Activated T-helper 9 cell treated with anti-CD3 and anti-CD28 coated beads, Interleukin-2, amount 50 U/mL, for 16 hours (primary cell): ENCODE measurements around the gene MID1.

Experiments
- DNase-seq: peaks from one replicate; pipeline ENCODE4 v3.0.0-alpha.2; 2020; ENCODE audit warnings: low read depth

MID1 gene

GRCh38 chrX:10576777-10577447 lies 43.5 kb downstream of the MID1 start:
- DNase-seq, result no peak

DNA sequence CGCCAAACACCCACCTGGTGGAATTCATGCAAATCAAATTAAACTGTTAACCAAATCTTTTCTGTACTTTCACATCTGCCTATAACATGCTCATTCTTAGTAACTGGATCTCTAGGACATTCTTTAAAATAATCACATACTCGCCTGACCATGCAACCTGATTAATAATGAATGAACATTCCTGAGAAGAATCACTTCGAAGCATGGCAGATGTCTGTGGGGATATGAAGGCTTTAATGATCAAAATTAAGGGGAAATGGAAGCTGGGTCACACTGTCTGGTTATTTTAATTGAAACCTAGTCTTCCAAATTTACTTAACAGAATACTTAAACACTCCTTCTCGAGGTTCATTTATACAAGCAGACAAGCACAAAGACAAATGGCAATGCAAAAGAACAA lies 44.2 kb downstream of the MID1 start:
- no peak for DNase-seq

DNA sequence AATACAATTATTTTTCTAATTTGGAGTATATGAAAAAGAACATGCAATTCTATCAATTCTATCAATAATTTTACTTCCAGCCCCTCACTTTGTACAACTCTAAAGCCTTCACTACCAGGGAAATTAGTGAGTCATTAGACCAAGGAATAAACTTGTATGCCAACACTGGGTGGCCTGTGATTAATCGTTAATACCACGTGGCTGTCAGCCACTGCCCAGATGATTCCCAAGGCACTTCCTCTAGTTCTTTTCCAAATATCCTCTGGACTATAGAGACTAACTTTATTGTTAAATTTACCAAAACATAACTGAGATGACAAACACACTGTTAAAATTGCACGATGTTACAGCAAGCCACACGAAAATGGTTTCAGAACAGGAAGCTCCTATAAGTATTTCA lies 45.7 kb downstream of the MID1 start:
- DNase-seq, result no peak

- no peak for DNase-seq
These were observed 49.1 kb downstream of the MID1 start for GRCh38 chrX:10571260-10571659.

DNA sequence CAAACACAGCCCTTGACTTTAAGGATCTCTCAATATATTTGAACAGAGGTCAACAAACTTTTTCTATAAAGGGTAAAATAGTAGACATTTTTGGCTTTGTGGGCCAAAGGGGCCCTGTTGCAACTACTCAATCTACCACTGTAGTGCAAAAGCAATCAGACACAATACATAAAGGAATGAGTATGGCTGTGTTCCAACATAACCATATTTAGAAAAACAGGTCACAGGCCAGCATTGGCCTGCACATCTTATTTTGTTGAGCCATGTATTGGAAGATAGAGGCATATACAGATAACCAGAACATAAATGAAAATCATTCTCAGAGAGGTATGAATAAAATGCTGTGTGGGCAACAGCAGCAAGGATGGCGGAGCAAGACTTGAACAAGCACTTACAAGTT lies 49.8 kb downstream of the MID1 start:
- no peak for DNase-seq

DNA sequence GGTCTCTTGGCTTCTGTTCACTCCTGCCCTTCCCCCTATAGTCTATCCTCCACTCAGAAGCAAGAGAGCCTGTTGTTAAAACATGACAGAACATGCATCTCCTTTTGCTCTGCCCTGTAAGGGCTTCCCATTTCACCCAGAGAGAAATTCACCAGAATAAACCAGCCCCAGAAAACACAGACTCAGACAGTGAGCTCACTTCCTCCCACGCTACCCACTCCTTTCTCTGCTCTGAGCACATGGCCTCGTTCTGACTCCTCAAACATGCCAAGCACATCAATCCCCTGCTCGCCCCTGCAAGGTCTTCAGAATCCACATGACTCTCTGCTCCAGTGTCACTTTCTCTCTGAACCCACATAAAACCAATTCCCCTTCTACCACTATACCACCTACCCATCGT lies 50.4 kb downstream of the MID1 start:
- no peak for DNase-seq

DNA sequence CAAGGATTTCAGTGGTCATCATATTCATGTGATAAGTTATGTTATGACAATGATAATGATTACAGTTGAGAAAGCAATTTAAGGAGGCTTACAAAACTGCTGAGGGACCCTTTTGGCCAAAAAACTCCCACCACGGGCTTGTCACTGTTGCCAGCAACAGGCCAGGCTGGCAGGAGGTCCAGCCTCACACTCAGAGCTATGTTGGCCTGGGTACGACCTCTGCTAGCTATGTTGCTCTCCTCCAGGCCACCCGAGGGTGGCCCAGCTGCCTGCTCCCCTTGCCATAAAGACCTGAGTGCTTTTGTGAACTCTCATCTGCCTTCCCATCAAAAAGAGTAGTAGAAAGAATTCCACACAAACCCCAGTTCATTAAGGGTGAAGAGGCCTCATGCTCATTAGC lies 52.0 kb downstream of the MID1 start:
- no peak for DNase-seq

DNA sequence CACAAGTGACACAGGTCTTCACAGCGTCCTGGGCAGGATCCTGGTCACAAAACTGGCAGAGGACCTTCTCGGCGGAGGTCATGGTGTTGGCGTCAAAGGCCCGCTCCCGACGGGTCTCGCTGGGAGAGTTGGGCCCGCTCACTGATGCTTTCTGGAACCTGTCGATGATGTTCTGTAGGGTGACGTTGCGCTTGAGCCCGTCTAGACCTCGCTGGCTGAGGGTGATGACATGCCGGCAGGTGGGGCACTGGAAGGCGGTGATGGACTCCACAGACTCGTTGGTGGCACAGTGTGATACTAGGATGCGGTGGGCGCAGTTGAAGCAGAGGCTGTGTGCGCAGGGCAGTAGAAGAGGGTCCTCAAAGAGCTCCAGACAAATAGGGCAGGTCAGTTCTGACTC lies 53.2 kb downstream of the MID1 start:
- DNase-seq, result no peak

- DNase-seq, result no peak
These were observed 53.7 kb downstream of the MID1 start for GRCh38 chrX:10566716-10567097.

GRCh38 chrX:10564484-10564883 lies 55.9 kb downstream of the MID1 start:
- DNase-seq, result no peak

DNA sequence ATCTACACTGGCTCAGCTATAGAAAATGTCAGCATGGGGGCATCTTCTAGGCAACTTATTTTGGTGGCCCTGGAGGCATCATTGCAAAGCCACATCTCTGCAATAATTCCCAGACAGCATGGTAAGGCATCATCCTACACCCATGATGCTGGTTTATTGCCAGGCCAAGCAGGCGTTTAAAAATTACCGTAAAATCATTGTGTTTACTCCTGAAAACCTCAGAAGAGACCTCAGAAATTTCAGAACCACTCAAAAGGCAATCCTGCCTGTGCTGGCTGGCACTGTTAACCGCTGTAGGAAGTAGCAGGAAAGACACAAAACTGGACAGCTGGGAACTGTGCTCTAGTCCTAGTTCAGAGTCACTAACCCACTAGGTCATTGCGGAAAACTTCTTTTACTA lies 63.2 kb downstream of the MID1 start:
- no peak for DNase-seq

GRCh38 chrX:10556405-10556804 lies 64.0 kb downstream of the MID1 start:
- no peak for DNase-seq

DNA sequence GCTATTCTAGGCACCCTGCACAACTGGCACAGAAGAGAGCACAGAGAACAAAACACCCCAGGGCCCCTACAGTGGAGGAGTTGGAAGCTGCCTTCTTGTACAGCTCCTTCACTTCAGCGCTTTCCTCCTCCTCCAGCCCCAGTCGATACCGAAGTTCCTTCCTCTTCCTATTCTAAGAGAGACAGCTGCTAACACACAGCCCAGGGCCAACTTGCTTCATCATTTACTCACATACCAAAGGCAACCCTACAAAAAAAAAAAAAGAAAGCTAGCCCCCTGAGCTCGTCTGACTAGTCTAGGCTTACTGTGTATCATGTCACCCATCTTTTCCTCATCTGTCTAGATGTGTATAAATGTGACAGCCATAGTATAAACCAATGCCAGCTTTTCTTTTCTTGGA lies 64.5 kb downstream of the MID1 start:
- no peak for DNase-seq

GRCh38 chrX:10554612-10555270 lies 65.6 kb downstream of the MID1 start:
- no peak for DNase-seq

DNA sequence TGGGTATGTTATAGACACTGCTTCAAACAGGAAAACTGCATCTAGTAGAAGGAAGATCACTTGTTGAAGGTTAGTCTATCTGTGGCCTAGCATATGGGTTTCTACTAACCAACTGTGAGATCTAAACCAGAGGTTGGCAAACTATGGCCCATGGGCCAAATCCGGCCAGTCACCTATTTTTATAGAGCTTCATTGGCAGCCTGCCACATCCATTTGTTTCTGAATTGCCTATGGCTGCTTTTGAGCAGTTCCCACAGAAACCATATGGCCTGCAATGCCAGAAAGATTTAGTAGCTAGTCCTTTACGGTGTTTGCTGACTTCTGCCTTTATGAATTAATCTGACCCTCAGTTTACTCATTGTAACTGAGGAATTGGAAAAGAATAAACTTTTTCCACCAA lies 71.1 kb downstream of the MID1 start:
- DNase-seq, result no peak

DNA sequence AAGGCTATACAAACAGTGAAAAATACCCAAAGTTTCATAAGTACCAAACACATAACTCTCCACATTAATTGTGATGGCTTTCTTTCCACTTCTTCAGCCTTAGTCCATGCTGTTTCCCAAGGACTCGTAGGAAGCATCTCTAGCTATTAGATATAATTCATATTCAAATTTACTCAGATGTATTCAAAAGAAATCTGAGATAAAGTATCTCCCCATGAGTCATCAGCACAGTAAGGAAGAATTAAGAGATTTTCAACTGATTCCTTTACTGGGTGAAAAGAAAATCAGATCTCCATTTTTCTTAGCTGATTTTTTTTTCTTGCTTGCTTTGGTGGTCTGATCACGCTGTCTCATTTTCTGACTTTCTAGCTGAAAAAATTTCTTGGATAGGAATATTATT lies 71.7 kb downstream of the MID1 start:
- DNase-seq, result no peak

- DNase-seq, result no peak
These were observed 74.5 kb downstream of the MID1 start for GRCh38 chrX:10545882-10546281.

DNA sequence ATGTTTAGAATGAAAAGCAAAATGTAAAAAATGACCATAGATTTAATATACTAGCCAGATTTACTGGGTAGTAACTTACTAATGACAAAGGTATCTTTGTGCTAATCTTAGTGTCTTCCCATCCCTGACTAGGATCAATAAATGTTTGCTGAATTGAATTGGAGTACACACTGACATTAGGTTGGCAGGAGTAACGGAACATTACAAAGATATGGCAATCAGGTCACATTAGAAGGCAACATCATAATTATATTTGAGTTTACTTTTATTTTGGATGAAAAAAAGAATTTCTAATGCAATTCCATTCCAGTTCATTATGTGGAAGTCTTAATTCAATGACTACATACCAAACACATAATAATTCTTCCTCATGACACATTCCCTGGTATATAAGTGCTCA lies 77.8 kb downstream of the MID1 start:
- DNase-seq, result no peak

GRCh38 chrX:10538831-10539230 lies 81.6 kb downstream of the MID1 start:
- DNase-seq, result no peak

- DNase-seq, result no peak
These were observed 83.1 kb downstream of the MID1 start for GRCh38 chrX:10537308-10537707.

GRCh38 chrX:10536744-10537143 lies 83.6 kb downstream of the MID1 start:
- no peak for DNase-seq

DNA sequence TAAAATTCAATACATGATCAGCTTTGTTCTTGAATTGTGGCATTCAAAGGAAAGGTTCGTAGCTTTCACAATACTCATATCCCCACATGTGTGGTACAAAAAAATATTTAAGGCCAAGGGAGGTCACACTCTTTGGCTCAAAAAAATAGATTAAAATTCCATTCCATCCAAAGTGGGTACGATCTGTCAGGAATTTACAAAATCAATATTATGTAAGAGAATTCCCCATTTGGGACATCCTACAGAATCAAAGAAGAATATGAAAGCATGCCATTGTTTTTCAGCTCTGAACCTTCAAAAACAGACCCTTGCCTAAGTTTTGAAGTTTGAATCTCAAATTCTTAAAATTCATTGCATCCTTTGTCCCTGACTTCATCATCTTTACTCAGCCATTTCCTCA lies 85.8 kb downstream of the MID1 start:
- no peak for DNase-seq

GRCh38 chrX:10533696-10534365 lies 86.6 kb downstream of the MID1 start:
- no peak for DNase-seq

GRCh38 chrX:10531927-10532326 lies 88.5 kb downstream of the MID1 start:
- no peak for DNase-seq
